Measurements from ENCODE around the gene TTYH3. TPM values are rescaled to one million over a fixed set of nuclear protein-coding genes. Genes with fewer than 3 reads are reported as not detected.
A peak's percentile ranks its signal among the peaks of the same experiment; 100 is the strongest.

TTYH3 gene
- total RNA-seq, 1 donor from 2014 or later, result 324 TPM

DNA sequence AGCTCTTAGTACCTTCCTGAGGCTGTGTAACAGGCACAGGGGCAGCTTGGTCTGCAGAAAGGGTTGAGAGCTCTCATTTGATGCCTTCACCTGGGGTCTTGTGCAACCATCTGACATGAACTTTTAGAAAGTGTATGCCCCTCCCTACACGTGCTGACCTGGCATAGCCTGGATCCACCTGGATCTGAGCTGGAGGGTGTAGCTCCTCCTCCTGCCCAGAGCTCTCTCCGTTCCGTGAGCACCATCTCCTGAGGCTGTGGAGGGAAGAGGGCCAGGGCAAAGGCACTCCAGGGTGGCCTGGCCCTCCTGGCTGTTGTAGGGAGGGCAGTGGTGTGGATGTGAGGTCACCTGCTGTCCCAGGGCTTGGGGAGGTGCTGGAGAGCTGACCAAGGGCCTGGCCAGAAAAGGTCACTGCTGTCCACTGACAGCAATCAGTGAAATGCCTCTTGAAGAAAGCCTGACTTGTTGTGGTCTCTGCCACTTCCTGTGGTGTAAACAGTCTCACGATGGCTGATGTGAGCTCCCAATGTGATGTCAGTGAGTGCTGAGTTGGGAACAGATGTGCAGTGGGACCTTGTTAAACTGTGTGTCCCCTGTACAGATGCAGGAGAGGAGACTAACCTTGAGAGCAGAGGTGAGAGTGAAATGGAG is 79.2 kb downstream of the TTYH3 start:
- no peak for DNase-seq
- peaks cover 6% of the 10 kb centered on the region for H3K9me3 Mint-ChIP-seq (ENCODE audit: unreplicated experiment)
- peaks cover 26% of the 10 kb centered on the region for H3K4me1 Mint-ChIP-seq (ENCODE audit: low read depth, unreplicated experiment)
- TF ChIP-seq, protein P1, sequence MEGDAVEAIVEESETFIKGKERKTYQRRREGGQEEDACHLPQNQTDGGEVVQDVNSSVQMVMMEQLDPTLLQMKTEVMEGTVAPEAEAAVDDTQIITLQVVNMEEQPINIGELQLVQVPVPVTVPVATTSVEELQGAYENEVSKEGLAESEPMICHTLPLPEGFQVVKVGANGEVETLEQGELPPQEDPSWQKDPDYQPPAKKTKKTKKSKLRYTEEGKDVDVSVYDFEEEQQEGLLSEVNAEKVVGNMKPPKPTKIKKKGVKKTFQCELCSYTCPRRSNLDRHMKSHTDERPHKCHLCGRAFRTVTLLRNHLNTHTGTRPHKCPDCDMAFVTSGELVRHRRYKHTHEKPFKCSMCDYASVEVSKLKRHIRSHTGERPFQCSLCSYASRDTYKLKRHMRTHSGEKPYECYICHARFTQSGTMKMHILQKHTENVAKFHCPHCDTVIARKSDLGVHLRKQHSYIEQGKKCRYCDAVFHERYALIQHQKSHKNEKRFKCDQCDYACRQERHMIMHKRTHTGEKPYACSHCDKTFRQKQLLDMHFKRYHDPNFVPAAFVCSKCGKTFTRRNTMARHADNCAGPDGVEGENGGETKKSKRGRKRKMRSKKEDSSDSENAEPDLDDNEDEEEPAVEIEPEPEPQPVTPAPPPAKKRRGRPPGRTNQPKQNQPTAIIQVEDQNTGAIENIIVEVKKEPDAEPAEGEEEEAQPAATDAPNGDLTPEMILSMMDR (IDR thresholded peaks at IDR 0.05; ENCODE audit: partially characterized antibody, unreplicated experiment), result no peak
- no peak overlapping the region for H3K27ac Mint-ChIP-seq (ENCODE audit: unreplicated experiment)
- no peaks in the 10 kb centered on the region for H3K36me3 Mint-ChIP-seq (ENCODE audit: unreplicated experiment)
- H3K27me3 Mint-ChIP-seq (ENCODE audit: unreplicated experiment), result peaks cover 11% of the 10 kb centered on the region
- H3K4me3 Mint-ChIP-seq (ENCODE audit: unreplicated experiment), result no peak overlapping the region

DNA sequence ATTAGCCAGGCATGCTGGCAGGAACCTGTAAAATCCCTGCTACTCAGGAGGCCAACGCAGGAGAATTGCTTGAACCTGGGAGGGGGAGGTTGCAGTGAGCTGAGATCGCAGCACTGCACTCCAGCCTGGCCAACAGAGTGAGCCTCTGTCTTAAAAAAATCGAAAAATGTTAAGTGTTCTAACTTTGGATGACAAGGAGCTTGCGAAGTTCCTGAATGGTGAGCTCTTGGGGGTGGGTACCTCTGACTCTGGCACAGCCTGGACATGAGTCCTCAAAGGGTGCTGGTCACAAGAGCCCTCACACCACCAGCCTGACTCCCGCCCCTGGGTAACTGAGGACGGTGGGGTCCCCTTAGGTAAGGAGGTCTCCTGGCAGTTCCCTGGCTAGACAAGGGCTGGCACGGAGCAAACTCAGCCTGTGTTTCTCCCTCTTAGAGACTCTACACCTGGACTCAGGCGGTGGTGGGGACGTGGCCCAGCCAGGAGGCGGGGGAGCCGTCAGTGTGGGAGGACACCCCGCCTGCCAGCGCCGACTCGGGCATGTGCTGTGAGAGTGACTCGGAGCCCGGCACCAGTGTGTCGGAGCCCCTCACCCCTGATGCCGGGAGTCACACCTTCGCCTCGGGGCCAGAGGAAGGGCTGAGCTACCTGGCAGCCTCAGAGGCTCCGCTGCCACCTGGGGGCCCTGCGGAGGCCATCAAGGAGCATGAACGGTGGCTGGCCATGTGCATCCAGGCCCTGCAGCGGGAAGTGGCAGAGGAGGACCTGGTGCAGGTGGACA is 80.3 kb downstream of the TTYH3 start:
- H3K4me3 Mint-ChIP-seq (ENCODE audit: unreplicated experiment), result no peak overlapping the region
- no peak overlapping the region for H3K27ac Mint-ChIP-seq (ENCODE audit: unreplicated experiment)
- no peaks in the 10 kb centered on the region for H3K36me3 Mint-ChIP-seq (ENCODE audit: unreplicated experiment)
- TF ChIP-seq, protein P1 (IDR thresholded peaks at IDR 0.05; ENCODE audit: partially characterized antibody, unreplicated experiment), result no peak
- peaks cover 5% of the 10 kb centered on the region for H3K27me3 Mint-ChIP-seq (ENCODE audit: unreplicated experiment)
- H3K4me1 Mint-ChIP-seq (ENCODE audit: low read depth, unreplicated experiment), result peaks cover 33% of the 10 kb centered on the region
- DNase-seq, result no peak
- H3K9me3 Mint-ChIP-seq (ENCODE audit: unreplicated experiment), result peaks cover 8% of the 10 kb centered on the region

DNA sequence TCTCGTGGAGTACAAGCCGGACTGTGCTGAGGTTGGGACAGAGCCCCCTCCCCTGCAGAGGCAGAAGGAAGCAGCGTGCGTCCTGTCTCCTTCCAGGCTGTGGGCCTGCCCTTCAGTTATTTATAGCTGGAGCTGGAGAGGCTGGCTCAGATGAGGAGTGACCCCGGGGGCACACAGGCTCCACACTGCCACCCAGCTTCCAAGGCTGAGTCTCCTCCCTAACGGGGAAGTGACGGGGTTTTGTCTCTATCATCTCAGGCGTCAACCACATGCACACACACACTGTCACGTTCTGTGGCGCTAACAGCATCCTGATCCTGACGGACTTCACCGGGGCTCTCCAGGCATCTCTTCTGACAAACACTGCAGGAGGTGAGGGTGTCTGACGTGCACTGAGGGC is 81.6 kb downstream of the TTYH3 start:
- DNase-seq, result no peak
- peaks cover 6% of the 10 kb centered on the region for H3K9me3 Mint-ChIP-seq (ENCODE audit: unreplicated experiment)
- TF ChIP-seq, protein P1 (IDR thresholded peaks at IDR 0.05; ENCODE audit: partially characterized antibody, unreplicated experiment), result no peak
- H3K27ac Mint-ChIP-seq (ENCODE audit: unreplicated experiment), result no peak overlapping the region
- H3K27me3 Mint-ChIP-seq (ENCODE audit: unreplicated experiment), result peaks cover 7% of the 10 kb centered on the region
- H3K4me3 Mint-ChIP-seq (ENCODE audit: unreplicated experiment), result no peak overlapping the region
- peaks cover 31% of the 10 kb centered on the region for H3K4me1 Mint-ChIP-seq (ENCODE audit: low read depth, unreplicated experiment)
- H3K36me3 Mint-ChIP-seq (ENCODE audit: unreplicated experiment), result no peaks in the 10 kb centered on the region

GRCh38 chr7:2713978-2714377 is 82.2 kb downstream of the TTYH3 start:
- H3K27me3 Mint-ChIP-seq (ENCODE audit: unreplicated experiment), result peaks cover 7% of the 10 kb centered on the region

More at GRCh38 chr7:2713978-2714377, 82.2 kb downstream of the TTYH3 start:
- H3K36me3 Mint-ChIP-seq (ENCODE audit: unreplicated experiment), result no peaks in the 10 kb centered on the region
- peak overlapping the region; percentile 14 for H3K27ac Mint-ChIP-seq (ENCODE audit: unreplicated experiment)
- H3K9me3 Mint-ChIP-seq (ENCODE audit: unreplicated experiment), result peaks cover 6% of the 10 kb centered on the region
- peaks cover 31% of the 10 kb centered on the region for H3K4me1 Mint-ChIP-seq (ENCODE audit: low read depth, unreplicated experiment)
- TF ChIP-seq, protein P1 (IDR thresholded peaks at IDR 0.05; ENCODE audit: partially characterized antibody, unreplicated experiment), result no peak
- no peak overlapping the region for H3K4me3 Mint-ChIP-seq (ENCODE audit: unreplicated experiment)
- no peak for DNase-seq

Other genes starting within 250 kb of the TTYH3 start
- gene CHST12, start 228.4 kb upstream of the TTYH3 start, total RNA-seq (ENCODE audit: unreplicated experiment), result 27.3 TPM
- gene GRIFIN, start 155.6 kb upstream of the TTYH3 start, total RNA-seq (ENCODE audit: unreplicated experiment), result not detected
- gene LFNG, start 112.2 kb upstream of the TTYH3 start, total RNA-seq (ENCODE audit: unreplicated experiment), result 75.5 TPM
- gene BRAT1, start 76.5 kb upstream of the TTYH3 start, total RNA-seq (ENCODE audit: unreplicated experiment), result 30.5 TPM
- gene IQCE, start 73.0 kb upstream of the TTYH3 start, total RNA-seq (ENCODE audit: unreplicated experiment), result 12.0 TPM
- gene AMZ1, start 56.2 kb downstream of the TTYH3 start, total RNA-seq (ENCODE audit: unreplicated experiment), result 0.15 TPM
- gene GNA12, start 212.3 kb downstream of the TTYH3 start, total RNA-seq (ENCODE audit: unreplicated experiment), result 66.2 TPM

Measured in glutamatergic neuron (in vitro differentiated cells).